NOMO-1 treated with DMSO at 0.1 percent for 48 hours (cell line): ENCODE measurements around the gene HBB.
A peak's percentile ranks its signal among the peaks of the same experiment; 100 is the strongest.
"Not testable (repeated sequence)": the region's sequence is repeated elsewhere in the genome, so short reads cannot be mapped to it uniquely, and the experiment has no call there.

Experiments used
- DNase-seq: peaks from one replicate; lab custom pipeline; 2025; ENCODE audit not compliant: unreplicated experiment; lab: John Stamatoyannopoulos, UW

HBB gene

DNA sequence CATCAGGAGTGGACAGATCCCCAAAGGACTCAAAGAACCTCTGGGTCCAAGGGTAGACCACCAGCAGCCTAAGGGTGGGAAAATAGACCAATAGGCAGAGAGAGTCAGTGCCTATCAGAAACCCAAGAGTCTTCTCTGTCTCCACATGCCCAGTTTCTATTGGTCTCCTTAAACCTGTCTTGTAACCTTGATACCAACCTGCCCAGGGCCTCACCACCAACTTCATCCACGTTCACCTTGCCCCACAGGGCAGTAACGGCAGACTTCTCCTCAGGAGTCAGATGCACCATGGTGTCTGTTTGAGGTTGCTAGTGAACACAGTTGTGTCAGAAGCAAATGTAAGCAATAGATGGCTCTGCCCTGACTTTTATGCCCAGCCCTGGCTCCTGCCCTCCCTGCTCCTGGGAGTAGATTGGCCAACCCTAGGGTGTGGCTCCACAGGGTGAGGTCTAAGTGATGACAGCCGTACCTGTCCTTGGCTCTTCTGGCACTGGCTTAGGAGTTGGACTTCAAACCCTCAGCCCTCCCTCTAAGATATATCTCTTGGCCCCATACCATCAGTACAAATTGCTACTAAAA is at the start of gene HBB:
Gene HBB (minus strand): TSS at position 340 of the 579 bp plus-strand sequence. CDS start 50 bp downstream, at position 290.
- DNase-seq = peak; percentile 51

DNA sequence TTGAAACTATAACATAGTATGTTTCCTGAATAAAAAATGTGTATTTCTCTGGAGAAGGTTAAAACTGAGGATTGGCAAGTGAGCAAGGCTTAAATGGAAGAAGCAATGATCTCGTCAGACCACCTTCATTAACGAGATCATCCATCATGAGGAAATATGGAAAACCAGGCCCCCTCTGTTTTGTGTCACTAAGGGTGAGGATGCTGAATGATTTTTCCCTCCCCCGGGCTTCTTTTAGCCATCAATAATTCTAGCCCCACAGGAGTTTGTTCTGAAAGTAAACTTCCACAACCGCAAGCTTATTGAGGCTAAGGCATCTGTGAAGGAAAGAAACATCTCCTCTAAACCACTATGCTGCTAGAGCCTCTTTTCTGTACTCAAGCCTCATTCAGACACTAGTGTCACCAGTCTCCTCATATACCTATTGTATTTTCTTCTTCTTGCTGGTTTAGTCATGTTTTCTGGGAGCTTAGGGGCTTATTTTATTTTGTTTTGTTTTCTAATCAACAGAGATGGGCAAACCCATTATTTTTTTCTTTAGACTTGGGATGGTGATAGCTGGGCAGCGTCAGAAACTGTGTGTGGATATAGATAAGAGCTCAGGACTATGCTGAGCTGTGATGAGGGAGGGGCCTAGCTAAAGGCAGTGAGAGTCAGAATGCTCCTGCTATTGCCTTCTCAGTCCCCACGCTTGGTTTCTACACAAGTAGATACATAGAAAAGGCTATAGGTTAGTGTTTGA is 48.7 kb upstream of the HBB start:
- DNase-seq = no peak

DNA sequence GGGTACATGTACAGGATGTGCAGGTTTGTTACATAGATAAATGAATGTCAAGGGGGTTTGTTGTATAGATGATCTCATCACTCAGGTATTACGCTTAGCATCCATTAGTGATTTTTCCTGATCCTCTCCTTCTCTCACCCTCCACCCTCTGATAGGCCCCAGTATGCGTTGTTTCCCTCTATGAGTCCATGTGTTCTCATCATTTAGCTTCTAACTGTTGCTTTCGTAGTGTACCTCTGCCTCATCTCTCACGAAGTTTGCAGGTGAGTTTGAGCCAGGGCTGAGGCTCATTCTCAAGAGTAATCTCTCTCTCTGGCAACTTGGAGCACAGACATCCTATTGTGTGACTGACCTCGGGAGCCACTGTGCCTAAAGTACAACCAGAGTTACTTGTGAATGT is 47.5 kb upstream of the HBB start:
- DNase-seq = no peak

DNA sequence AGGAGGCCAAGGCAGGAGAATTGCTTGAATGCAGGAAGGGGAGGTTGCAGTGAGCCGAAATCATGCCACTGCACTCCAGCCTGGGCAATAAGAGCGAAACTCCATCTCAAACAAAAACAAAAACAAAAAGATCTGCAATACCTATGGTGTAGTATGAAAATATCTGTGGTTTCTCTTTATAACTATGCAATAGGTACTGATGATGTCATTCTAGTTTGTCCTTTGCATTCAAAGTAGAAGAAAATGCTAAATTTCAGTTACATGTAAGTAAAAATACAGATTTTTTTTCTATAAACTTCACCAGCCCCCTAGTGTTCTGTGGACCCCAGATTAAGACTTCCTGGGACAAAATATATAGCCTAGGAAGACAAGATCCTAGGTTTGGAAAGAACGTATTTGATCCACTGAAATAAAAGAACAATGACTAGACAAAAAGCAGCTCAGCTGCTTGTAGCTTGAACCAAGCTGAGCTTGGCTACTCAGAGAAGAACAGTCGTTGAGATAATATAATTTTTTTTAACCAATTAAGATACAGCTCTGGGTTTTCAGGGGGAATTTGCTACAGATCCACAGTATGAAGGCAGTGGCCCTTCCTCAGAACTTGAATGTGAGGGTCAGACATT is 45.6 kb upstream of the HBB start:
- no peak for DNase-seq

DNA sequence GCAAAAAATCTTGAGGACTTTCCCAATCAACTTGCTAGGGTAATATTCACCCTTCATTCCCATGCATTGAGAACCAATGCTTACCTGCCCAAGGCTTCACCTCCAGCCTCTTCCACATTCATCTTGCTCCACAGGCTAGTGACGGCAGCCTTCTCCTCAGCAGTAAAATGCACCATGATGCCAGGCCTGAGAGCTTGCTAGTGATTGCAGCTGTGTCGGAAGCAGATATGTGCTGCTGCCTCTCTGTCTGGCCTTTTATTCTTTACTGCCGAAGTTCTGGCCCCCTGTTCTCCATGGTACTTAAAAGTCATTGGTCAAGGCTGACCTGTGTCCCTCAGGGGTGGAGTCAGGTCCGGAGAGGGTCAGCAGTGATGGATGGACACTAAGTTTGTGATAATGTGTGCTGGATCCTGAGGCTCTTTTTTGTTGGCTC is 42.9 kb upstream of the HBB start, which contains the start of gene HBE1:
Gene HBE1 (minus strand): TSS at position 231 of the 433 bp plus-strand sequence. CDS start 55 bp downstream, at position 176.
- no peak for DNase-seq

DNA sequence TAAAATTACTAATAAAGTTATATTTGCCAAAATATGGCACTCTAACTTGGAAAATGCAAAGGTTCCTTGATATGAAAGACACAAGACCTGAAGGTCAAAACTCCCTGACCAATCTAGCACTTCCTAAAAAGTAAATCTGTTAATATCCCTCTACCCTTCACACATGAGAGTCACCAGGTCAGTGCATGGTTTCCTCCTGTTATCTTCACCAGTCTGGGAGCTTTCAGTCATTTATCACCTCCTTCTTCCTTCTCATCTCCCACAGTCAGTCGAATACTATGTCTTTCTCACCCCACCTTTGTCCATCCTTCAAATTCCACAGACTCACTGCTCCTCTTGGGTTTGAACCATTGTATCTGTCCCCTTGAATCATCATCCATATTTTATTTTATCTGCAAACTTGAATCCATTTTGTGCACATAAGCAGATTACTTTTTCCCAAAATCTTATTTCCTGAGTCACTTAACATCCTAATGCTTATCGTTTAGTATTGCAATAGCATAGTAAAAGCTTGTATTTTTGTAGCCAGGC is 40.2 kb upstream of the HBB start:
- DNase-seq = no peak

DNA sequence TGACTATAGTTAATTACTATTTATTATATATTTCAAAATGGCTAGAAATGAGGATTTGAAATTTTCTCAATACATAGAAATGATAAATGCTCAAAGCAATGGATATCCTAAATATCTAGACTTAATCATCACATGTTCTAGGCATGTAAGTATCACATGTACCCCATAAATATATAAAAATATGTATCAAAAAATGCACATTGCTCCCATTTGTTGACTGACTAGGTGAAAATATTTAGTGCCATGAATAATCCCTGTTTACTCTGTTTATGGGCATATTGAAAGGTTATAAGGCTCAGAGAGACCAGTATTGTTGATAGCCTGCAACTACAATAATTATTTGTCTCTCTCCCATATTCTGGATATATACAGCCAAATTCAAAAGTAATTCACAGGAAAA is 39.7 kb upstream of the HBB start:
- no peak for DNase-seq

DNA sequence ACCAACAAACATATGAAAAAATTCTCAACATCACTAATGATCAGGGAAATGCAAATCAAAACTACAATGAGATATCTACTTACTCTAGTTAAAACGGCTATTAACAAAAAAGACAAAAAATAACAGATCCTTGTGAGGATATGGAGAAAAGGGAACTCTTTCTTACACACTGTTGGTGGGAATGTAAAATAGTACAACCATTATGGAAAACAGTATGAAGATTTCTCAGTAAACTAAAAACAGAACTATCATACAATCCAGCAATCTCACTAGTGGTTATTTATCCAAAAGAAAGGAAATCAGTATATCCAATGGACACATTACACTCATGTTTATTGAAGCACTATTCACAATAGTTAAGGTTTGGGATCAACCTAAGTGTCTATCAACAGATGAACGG is 39.0 kb upstream of the HBB start:
- no peak for DNase-seq

DNA sequence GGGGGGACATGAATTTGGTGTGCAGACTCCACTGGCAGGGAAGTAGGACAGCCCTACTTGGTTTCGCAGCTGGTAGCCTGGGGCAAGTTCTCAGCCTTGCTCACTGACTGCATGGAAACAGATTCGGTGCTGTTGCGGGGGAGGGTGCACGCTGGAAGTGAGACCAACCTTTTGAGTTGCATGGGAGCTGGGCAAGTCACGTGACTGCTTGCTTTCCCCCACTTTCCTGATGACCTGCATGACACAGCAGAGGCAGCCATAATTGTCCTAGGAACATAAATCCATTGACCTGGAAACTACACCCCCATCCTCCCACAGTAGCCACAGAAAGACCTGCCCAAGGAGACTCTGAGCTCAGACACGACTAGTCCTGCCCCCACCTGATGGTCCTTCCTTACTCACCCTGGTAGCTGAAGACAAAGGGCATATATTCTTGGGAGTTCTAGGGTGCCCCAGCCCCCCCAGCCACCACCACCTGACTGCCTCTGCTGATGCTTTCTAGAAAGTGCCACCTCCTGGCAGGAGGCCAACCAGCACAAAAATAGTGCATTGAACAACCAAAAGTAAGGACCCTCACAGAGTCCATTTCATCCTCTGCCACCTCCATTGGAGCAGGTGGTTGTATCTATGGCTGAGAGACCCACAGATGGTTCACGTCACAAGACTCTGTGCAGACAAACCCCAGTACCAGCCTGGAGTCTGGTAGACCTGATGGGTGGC is 31.8 kb upstream of the HBB start:
- no peak for DNase-seq

DNA sequence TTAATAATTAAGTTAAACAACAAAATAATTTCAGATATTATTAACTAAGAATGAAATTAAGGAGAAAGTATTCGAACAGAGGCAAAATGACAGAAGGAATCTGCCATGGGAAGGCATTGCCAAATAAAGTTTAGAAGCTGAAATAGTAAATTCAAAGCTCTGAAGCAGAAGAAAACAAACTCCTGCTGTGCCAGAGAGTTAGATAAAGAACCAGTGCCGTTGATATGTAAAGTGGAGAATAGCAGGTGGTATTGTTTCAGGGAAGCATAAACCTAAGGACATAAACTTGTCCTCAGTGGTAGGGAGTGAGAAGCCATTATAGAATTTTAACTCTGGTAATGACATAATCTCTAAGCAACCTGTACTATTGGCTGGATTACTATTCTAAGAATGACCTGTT is 30.4 kb upstream of the HBB start:
- DNase-seq = no peak

DNA sequence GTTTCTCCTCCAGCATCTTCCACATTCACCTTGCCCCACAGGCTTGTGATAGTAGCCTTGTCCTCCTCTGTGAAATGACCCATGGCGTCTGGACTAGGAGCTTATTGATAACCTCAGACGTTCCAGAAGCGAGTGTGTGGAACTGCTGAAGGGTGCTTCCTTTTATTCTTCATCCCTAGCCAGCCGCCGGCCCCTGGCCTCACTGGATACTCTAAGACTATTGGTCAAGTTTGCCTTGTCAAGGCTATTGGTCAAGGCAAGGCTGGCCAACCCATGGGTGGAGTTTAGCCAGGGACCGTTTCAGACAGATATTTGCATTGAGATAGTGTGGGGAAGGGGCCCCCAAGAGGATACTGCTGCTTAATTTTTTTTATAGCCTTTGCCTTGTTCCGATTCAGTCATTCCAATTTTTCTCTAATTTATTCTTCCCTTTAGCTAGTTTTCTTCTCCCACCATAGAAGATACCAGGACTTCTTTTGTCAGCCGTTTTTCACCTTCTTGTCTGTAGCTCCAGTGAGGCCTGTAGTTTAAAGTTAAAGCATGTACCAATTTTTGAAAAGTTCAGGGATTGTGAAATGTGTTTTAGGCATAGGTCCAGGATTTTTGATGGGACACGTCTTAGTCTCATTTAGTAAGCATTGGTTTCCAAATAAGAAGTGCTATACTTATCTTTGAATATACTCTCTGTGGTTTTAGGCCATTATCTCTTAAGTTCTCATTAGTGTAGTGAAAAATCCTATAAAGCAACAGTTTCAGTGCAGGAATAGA is 28.0 kb upstream of the HBB start, which contains the start of gene HBG2:
Gene HBG2 (minus strand): TSS at position 136 of the 768 bp plus-strand sequence. CDS start 53 bp downstream, at position 83.
- DNase-seq = not testable (repeated sequence)

DNA sequence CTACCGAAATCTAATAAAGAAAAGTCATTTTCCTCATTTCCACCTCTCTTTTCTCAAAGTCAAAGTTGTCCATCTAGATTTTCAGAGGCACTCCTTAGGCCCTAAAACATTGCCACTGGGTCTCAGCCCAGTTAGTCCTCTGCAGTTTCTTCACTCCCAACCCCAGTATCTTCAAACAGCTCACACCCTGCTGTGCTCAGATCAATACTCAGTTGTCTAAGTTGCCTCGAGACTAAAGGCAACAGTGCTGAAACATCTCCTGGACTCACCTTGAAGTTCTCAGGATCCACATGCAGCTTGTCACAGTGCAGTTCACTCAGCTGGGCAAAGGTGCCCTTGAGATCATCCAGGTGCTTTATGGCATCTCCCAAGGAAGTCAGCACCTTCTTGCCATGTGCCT is 27.2 kb upstream of the HBB start:
- not testable (repeated sequence) for DNase-seq

DNA sequence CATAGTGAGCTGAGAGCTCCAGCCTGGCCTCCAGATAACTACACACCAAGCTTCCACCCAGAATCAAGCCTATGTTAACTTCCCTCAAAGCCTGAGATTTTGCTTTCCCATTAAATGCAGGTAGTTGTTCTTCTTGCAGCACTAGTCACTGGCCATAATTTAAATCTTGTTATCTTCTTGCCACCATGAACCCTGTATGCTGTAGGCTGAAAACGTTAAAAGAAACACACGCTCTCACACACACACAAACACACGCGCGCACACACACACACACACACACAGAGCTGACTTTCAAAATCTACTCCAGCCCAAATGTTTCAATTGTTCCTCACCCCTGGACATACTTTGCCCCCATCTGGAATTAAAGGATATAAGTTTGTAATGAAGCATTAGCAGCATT is 26.6 kb upstream of the HBB start:
- DNase-seq = not testable (repeated sequence)

DNA sequence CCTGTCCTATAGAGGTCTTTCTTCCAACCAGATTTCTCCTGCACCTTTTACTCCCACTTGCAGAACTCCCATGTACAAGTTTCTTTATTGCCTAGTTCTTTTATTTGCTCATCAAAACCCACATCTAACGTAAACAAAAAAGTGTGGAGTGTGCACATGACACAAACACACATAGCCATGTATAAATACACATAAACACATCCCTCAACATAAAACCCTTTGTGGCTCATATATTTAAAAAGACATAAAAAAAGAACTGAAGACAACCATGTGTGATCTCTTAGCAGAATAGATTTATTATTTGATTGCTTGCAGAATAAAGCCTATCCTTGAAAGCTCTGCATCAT is 26.0 kb upstream of the HBB start:
- DNase-seq = no peak

DNA sequence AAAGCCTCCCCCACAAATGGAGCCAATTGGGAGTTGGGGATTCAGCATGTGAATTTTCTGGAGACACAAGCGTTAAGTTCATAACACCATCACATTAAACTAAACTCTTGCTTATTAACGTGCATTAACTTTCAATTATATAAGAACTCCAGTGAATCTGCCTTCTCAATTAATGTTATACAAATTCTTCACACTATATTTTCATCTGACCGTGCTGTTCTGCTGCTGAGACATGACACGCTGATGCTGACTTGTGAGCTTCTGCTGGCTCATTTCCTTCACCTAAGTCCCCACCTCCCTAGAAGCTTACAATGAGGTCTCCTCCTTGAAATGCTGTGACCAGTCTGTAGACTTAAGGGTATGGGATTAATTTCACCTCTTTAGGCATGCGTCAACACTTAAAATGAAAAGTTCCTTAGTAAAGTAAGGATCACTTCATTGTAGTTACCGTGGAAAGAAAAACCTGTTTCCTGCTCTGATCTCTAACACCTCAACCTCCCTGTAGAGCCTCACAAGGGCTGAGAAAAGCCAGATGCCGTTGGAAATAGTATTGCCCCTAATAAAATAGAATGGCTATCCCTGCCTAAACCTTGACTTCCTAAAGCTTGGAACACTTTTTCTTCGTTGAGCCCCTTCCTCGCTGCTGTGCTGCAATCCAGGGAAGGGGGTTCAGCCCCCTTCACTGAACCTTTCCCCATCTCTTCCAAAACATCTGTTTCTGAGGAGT is 25.5 kb upstream of the HBB start:
- no peak for DNase-seq

DNA sequence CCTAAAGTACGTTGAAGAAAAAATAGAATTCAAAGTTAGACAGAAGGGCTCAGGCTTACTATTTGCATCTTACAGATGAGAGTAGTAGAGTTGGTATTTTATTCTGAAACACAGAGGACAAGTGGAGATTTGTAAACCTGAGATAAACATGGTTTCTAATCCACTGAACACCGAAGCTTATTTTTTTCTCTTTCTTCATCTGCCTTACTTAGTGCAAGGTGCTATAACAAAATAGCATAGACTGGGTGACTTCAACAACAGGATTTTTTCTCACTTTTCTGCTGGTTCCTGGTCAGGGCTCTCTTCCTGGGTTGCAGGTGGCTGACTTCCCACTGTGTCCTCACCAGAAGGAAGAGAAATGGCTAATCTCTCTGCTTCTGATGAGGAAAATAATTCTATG is 24.9 kb upstream of the HBB start:
- DNase-seq = no peak

DNA sequence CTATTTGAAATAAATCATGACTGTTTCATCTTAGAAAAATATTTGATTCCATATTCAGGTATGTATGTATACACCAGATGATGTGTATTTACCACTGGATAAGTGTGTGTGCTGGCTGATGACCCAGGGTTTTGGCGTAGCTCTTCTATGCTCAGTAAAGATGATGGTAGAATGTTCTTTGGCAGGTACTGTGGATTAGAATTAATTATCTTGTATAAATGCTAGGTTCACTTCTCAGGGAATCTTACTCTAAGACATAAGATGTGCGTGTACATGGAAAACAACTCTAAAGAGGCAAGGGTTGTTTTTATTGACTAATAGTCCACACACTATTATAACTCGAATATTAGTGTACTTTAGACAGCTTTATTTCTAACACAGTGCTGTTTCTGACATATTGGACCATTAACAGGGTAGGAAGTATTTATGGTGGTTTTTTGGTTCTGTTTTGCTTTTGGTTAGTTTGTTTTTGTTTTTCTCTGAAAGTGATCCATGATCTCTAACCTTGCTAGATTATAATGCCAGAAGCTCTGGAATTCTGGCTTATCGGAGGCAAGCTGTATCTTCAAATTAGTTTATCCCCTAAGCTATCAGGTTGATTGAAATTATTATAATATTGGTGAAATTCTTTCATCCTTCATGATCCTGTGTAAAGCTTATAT is 23.8 kb upstream of the HBB start:
- no peak for DNase-seq

DNA sequence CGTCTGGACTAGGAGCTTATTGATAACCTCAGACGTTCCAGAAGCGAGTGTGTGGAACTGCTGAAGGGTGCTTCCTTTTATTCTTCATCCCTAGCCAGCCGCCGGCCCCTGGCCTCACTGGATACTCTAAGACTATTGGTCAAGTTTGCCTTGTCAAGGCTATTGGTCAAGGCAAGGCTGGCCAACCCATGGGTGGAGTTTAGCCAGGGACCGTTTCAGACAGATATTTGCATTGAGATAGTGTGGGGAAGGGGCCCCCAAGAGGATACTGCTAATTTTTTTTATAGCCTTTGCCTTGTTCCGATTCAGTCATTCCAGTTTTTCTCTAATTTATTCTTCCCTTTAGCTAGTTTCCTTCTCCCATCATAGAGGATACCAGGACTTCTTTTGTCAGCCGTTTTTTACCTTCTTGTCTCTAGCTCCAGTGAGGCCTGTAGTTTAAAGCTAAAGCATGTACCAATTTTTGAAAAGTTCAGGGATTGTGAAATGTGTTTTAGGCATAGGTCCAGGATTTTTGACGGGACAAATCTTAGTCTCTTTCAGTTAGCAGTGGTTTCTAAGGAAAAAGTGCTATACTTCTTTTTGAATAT is 23.0 kb upstream of the HBB start, which contains the start of gene HBG1:
Gene HBG1 (minus strand): TSS at position 51 of the 590 bp plus-strand sequence. CDS start 53 bp downstream, outside the sequence.
- not testable (repeated sequence) for DNase-seq

DNA sequence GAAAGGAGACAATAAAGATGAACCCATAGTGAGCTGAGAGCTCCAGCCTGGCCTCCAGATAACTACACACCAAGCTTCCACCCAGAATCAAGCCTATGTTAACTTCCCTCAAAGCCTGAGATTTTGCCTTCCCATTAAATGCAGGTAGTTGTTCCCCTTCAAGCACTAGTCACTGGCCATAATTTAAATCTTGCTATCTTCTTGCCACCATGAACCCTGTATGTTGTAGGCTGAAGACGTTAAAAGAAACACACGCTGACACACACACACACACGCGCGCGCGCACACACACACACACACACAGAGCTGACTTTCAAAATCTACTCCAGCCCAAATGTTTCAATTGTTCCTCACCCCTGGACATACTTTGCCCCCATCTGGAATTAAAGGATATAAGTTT is 21.6 kb upstream of the HBB start:
- DNase-seq = not testable (repeated sequence)
